ENCODE measurements around the gene DNPH1. TPM values are rescaled to one million over a fixed set of nuclear protein-coding genes. Genes with fewer than 3 reads are reported as not detected.

Gene DNPH1
- total RNA-seq, 3 donors from 2014 or later: 42.7 to 69.0 (median 45.7) TPM

GRCh38 chr6:43193929-43194328 lies 35.4 kb downstream of the DNPH1 start:
- Histone ChIP-seq H3K4me3 (no peak overlapping the region), H3K4me1 (ENCODE audit: low read depth) (no peaks in the 10 kb centered on the region), H3K36me3 (ENCODE audit: low read depth) (peaks cover 9% of the 10 kb centered on the region), H3K9me3 (no peaks in the 10 kb centered on the region)
- intact Hi-C loops (cut with DNase I, micrococcal nuclease): no loop called here
- DNase-seq (peak in 1 of 3 donors; percentile 1), ATAC-seq (no peak)
- no peak for TF ChIP-seq CTCF (IDR thresholded peaks at IDR 0.05)

- TF ChIP-seq CTCF (IDR thresholded peaks at IDR 0.05): no peak
- Histone ChIP-seq H3K4me3 (no peak overlapping the region), H3K4me1 (ENCODE audit: low read depth) (no peaks in the 10 kb centered on the region), H3K36me3 (ENCODE audit: low read depth) (peaks cover 9% of the 10 kb centered on the region), H3K9me3 (no peaks in the 10 kb centered on the region)
- intact Hi-C loops (cut with DNase I, micrococcal nuclease): no loop called here
- DNase-seq: peak in 1 of 3 donors; percentile 11
- no peak for ATAC-seq
These were observed 36.4 kb downstream of the DNPH1 start for GRCh38 chr6:43192911-43193310.

- intact Hi-C loops (cut with DNase I, micrococcal nuclease): no loop called here
- no peak for ATAC-seq
- no peaks in the 10 kb centered on the region for H3K9me3 ChIP-seq
- no peak for DNase-seq
- TF ChIP-seq CTCF (IDR thresholded peaks at IDR 0.05): no peak
- H3K4me3 ChIP-seq: no peak overlapping the region
- peaks cover 3% of the 10 kb centered on the region for H3K36me3 ChIP-seq (ENCODE audit: low read depth)
- H3K4me1 ChIP-seq (ENCODE audit: low read depth): no peaks in the 10 kb centered on the region
These were observed 39.4 kb downstream of the DNPH1 start for GRCh38 chr6:43189776-43190304.

GRCh38 chr6:43188426-43188825 lies 40.9 kb downstream of the DNPH1 start:
- DNase-seq (peak in 1 of 3 donors; percentile 8), ATAC-seq (no peak)
- Histone ChIP-seq H3K36me3 (ENCODE audit: low read depth) (peaks cover 3% of the 10 kb centered on the region), H3K4me3 (no peak overlapping the region), H3K9me3 (no peaks in the 10 kb centered on the region), H3K4me1 (ENCODE audit: low read depth) (peaks cover under 1% of the 10 kb centered on the region)
- no peak for TF ChIP-seq CTCF (IDR thresholded peaks at IDR 0.05)
- intact Hi-C loops (cut with DNase I, micrococcal nuclease): no loop called here

GRCh38 chr6:43187821-43188220 lies 41.5 kb downstream of the DNPH1 start:
- peaks cover 2% of the 10 kb centered on the region for H3K36me3 ChIP-seq (ENCODE audit: low read depth)
- no peaks in the 10 kb centered on the region for H3K9me3 ChIP-seq
- TF ChIP-seq CTCF (IDR thresholded peaks at IDR 0.05): no peak
- H3K4me3 ChIP-seq: no peak overlapping the region
- intact Hi-C loops (cut with DNase I, micrococcal nuclease): no loop called here
- ATAC-seq (no peak), DNase-seq (no peak)
- peaks cover 6% of the 10 kb centered on the region for H3K4me1 ChIP-seq (ENCODE audit: low read depth)

GRCh38 chr6:43186706-43187105 lies 42.6 kb downstream of the DNPH1 start:
- no peak for TF ChIP-seq CTCF (IDR thresholded peaks at IDR 0.05)
- peaks cover 9% of the 10 kb centered on the region for H3K4me1 ChIP-seq (ENCODE audit: low read depth)
- ATAC-seq: no peak
- DNase-seq: no peak
- H3K36me3 ChIP-seq (ENCODE audit: low read depth): no peaks in the 10 kb centered on the region
- H3K9me3 ChIP-seq: no peaks in the 10 kb centered on the region
- H3K4me3 ChIP-seq: no peak overlapping the region
- intact Hi-C loops (cut with DNase I, micrococcal nuclease): no loop called here
